Breast epithelium (tissue), 4 donors: ENCODE measurements around the gene PLD1. TPM values are rescaled to one million over a fixed set of nuclear protein-coding genes. Genes with fewer than 3 reads are reported as not detected.

Source experiments
- DNase-seq, 2 donors: peaks; one replicate each; pipeline ENCODE4 v3.0.0-alpha.2; 2019; ENCODE audit warnings: low spot score in 2 of 2
- H3K27ac ChIP-seq, 2 donors: fragments of 200-600 bp; sonication (generic) in 1 of 2; one replicate each; pipeline ENCODE4 v1.5.1; 2016 to 2019; ENCODE audit warnings: mild to moderate bottlenecking in 1 of 2
- H3K27me3 ChIP-seq, 2 donors: fragments of 200-600 bp; sonication (generic) in 1 of 2; one replicate each; pipeline versions ENCODE4 v1.5.1 to v1.6.0; 2017 to 2019; ENCODE audit warnings: control low read depth in 1 of 2, mild to moderate bottlenecking in 1 of 2
- H3K36me3 ChIP-seq: fragments of 200-600 bp; one replicate; pipeline ENCODE4 v1.5.1; 2019
- H3K4me1 ChIP-seq, 2 donors: fragments of 200-600 bp; sonication (generic); one replicate each; pipeline ENCODE4 v1.5.1; 2016 to 2019; ENCODE audit warnings: control low read depth in 1 of 2
- H3K4me3 ChIP-seq, 3 donors: fragments of 200-600 bp; sonication (generic); 1 replicate in 2 of 3; 2 replicates in 1 of 3; pipeline ENCODE4 v1.5.1; 2016 to 2019; ENCODE audit warnings: mild to moderate bottlenecking in 3 of 3, moderate library complexity in 2 of 3
- H3K9me3 ChIP-seq, 2 donors: fragments of 200-600 bp; sonication (generic) in 1 of 2; one replicate each; pipeline ENCODE4 v1.5.1; 2016 to 2019; ENCODE audit warnings: control low read depth in 1 of 2
- POLR2A ChIP-seq: fragments of 450-650 bp; IDR thresholded peaks from one replicate; pipeline ENCODE4 v1.6.1; 2016; ENCODE audit warnings: antibody characterized with exemption, mild to moderate bottlenecking, moderate library complexity
- POLR2AphosphoS5 ChIP-seq, 3 donors: sonication (generic); formaldehyde crosslinking; IDR thresholded peaks; one replicate each; pipeline ENCODE4 v1.6.1; 2017; ENCODE audit warnings: antibody characterized with exemption in 3 of 3
- intact Hi-C: fragments of 100-400 bp; cut with DNase I; formaldehyde crosslinking; loops from one replicate; pipeline ENCODE4 v1.15.1; 2023; ENCODE audit warnings: low total_unique reads
- total RNA-seq, 3 donors: library from RNA; depleted of rRNA; stranded (reverse); fragments of >200 nt; gene quantifications; one replicate each; pipeline ENCODE4 v1.1.0, GENCODE V29; 2016
- TF ChIP-seq, protein P1 (sequence below), 3 donors: fragments of 450-650 bp; IDR thresholded peaks; one replicate each; pipeline ENCODE4 v1.5.1; 2016 to 2017; ENCODE audit warnings: antibody characterized with exemption in 3 of 3, mild to moderate bottlenecking in 3 of 3, moderate library complexity in 3 of 3

The PLD1 gene
- total RNA-seq, 3 donors from 2014 or later, result 21.1 to 36.9 (median 24.9) TPM

DNA sequence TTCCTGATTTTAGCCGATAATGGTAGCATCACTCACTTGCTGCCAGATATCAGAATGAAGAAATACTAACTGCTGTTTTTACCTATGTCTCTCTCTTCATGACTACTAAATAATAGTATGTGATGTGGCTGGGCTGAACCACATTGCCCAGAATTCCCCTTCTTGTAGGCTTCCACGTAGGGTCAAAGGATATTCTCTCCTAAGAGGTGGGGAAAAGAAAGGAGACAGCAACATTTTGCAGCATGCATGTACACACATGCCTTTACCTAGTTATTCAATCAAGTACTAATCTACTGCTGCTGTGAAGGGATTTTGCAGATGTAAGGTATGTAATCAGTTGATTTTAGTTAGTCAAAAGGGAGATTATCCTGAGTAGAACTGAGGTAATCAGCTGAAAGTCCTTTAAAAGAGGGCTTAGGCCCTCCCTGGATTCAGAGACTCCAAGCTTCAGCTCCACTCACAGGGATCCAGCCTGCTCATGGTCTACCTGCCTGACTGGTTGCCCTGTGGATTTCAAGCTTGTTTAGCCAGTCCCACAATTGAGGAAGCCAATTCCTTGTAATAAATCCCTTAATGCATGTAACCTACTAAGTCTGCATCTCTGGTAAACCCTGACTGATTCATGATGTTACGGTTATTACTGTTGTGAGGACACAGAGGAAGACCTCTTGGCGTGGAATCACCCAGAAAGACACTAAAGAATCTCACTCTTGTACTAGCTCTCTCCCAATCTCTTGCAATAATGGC is 20.4 kb downstream of the PLD1 start:
- DNase-seq, result no peak
- TF ChIP-seq, protein P1, sequence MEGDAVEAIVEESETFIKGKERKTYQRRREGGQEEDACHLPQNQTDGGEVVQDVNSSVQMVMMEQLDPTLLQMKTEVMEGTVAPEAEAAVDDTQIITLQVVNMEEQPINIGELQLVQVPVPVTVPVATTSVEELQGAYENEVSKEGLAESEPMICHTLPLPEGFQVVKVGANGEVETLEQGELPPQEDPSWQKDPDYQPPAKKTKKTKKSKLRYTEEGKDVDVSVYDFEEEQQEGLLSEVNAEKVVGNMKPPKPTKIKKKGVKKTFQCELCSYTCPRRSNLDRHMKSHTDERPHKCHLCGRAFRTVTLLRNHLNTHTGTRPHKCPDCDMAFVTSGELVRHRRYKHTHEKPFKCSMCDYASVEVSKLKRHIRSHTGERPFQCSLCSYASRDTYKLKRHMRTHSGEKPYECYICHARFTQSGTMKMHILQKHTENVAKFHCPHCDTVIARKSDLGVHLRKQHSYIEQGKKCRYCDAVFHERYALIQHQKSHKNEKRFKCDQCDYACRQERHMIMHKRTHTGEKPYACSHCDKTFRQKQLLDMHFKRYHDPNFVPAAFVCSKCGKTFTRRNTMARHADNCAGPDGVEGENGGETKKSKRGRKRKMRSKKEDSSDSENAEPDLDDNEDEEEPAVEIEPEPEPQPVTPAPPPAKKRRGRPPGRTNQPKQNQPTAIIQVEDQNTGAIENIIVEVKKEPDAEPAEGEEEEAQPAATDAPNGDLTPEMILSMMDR (IDR thresholded peaks at IDR 0.05), result no peak
- TF ChIP-seq POLR2A, result no peak
- no peak for TF ChIP-seq POLR2AphosphoS5 (IDR thresholded peaks at IDR 0.05)
- H3K36me3 ChIP-seq, result no peaks in the 10 kb centered on the region
- H3K27ac ChIP-seq, result peak overlapping the region; percentile 68 to 82
- no peak overlapping the region for H3K4me3 ChIP-seq
- no peaks in the 10 kb centered on the region for H3K9me3 ChIP-seq
- peaks cover 0 to 4% of the 10 kb centered on the region in 2 donors for H3K4me1 ChIP-seq
- intact Hi-C loops, result no loop called here
- H3K27me3 ChIP-seq, result no peaks in the 10 kb centered on the region

- no peak for DNase-seq
- intact Hi-C loops, result no loop called here
- Histone ChIP-seq H3K27ac (peak overlapping the region; percentile 50 to 71), H3K4me3 (no peak overlapping the region), H3K36me3 (no peaks in the 10 kb centered on the region), H3K9me3 (no peaks in the 10 kb centered on the region), H3K4me1 (peaks cover 0 to 4% of the 10 kb centered on the region in 2 donors), H3K27me3 (no peaks in the 10 kb centered on the region)
- TF ChIP-seq POLR2AphosphoS5 (IDR thresholded peaks at IDR 0.05) (peak in 1 of 3 donors; percentile 65), POLR2A (no peak)
These were observed 21.5 kb downstream of the PLD1 start for GRCh38 chr3:171788546-171789351.

DNA sequence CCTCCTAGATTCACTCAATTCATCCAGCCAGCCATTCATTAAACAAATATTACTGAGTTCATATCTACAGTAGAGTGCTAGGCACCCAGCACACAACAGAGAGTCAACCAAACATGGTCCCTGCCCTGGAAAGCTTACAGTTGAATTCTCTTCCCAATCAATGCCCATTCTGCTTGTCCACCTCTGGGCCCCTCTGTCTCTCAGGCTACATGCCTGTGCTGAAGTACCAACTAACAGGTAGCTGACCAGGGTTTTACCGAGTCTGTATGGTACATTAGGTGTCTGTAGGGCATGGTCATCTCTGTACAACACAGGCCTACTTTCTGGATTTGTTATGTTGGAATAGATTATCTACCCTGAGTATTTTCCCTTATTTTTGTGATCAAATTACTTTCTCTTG is 23.3 kb downstream of the PLD1 start:
- DNase-seq, result no peak
- TF ChIP-seq POLR2AphosphoS5 (IDR thresholded peaks at IDR 0.05) (no peak), POLR2A (no peak)
- TF ChIP-seq, protein P1 (IDR thresholded peaks at IDR 0.05), result no peak
- H3K27me3 ChIP-seq, result no peaks in the 10 kb centered on the region
- intact Hi-C loops, result no loop called here
- H3K27ac ChIP-seq, result no peak overlapping the region
- no peaks in the 10 kb centered on the region for H3K36me3 ChIP-seq
- H3K9me3 ChIP-seq, result no peaks in the 10 kb centered on the region
- H3K4me3 ChIP-seq, result no peak overlapping the region
- peaks cover 0 to 4% of the 10 kb centered on the region in 2 donors for H3K4me1 ChIP-seq

DNA sequence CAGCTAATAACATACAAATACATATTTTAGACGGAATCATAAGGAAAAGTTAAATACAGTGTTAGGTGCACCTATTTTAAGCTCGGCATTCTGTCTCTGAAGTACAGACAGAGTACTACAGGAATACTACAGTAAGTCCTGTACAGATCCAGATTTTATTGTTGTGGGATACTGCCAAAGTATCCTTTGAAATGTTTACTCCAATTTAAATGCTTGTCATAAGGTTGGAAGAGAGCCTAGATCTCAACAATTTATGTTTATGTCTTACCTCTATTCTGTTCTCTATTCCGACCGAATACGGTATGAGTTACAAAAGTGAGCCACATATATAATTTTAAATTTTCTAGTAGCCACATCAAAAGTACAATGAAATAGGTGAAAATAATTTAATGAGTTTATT is 25.3 kb downstream of the PLD1 start:
- intact Hi-C loops, result no loop called here
- Histone ChIP-seq H3K9me3 (no peaks in the 10 kb centered on the region), H3K36me3 (no peaks in the 10 kb centered on the region), H3K4me1 (peaks cover 0 to 4% of the 10 kb centered on the region in 2 donors), H3K27me3 (no peaks in the 10 kb centered on the region), H3K4me3 (no peak overlapping the region), H3K27ac (no peak overlapping the region)
- no peak for TF ChIP-seq POLR2AphosphoS5 (IDR thresholded peaks at IDR 0.05)
- DNase-seq, result no peak

DNA sequence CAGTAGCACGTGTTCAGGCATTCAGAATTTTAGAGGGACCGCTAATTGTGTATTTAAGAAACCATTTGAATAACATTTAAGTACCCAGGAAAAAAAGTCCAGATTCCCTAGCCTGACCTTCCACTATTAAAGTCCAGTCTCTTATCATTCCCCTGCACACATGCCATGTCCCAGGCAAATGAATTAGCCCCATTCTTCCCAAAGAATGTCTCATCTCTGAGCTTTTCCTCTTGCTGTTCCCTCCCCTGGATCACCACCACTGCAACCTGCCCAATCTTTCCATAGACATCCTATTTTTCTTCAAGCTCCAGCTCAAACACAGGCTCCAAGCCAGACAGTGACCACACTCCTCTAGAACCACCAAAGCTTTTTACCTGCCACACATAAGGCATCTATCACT is 25.9 kb downstream of the PLD1 start:
- H3K36me3 ChIP-seq, result no peaks in the 10 kb centered on the region
- peaks cover 0 to 2% of the 10 kb centered on the region in 2 donors for H3K4me1 ChIP-seq
- no peaks in the 10 kb centered on the region for H3K27me3 ChIP-seq
- no peak for DNase-seq
- H3K27ac ChIP-seq, result no peak overlapping the region
- intact Hi-C loops, result no loop called here
- TF ChIP-seq, protein P1 (IDR thresholded peaks at IDR 0.05), result no peak
- TF ChIP-seq POLR2AphosphoS5 (IDR thresholded peaks at IDR 0.05) (no peak), POLR2A (no peak)
- H3K9me3 ChIP-seq, result no peaks in the 10 kb centered on the region
- H3K4me3 ChIP-seq, result no peak overlapping the region

- no peaks in the 10 kb centered on the region for H3K36me3 ChIP-seq
- H3K9me3 ChIP-seq, result no peaks in the 10 kb centered on the region
- no peak for DNase-seq
- H3K4me3 ChIP-seq, result no peak overlapping the region
- H3K27me3 ChIP-seq, result no peaks in the 10 kb centered on the region
- no peak overlapping the region for H3K27ac ChIP-seq
- intact Hi-C loops, result no loop called here
- TF ChIP-seq POLR2AphosphoS5 (IDR thresholded peaks at IDR 0.05) (no peak), POLR2A (no peak)
- TF ChIP-seq, protein P1 (IDR thresholded peaks at IDR 0.05), result no peak
- H3K4me1 ChIP-seq, result no peaks in the 10 kb centered on the region
These were observed 26.7 kb downstream of the PLD1 start for GRCh38 chr3:171783626-171784025.
